Jurkat, Clone E6-1 (cell line): Measurements from ENCODE around the gene EEF2K.

Experiments used
- DNase-seq: peaks from one replicate; pipeline ENCODE4 v3.0.0-alpha.2; 2011; ENCODE audit warnings: low read depth, low spot score
- H3K4me3 ChIP-seq: 2 replicates; pipeline ENCODE4 v1.5.1; 2011; ENCODE audit warnings: mild to moderate bottlenecking, low read length, control low read depth, moderate library complexity

EEF2K gene

DNA sequence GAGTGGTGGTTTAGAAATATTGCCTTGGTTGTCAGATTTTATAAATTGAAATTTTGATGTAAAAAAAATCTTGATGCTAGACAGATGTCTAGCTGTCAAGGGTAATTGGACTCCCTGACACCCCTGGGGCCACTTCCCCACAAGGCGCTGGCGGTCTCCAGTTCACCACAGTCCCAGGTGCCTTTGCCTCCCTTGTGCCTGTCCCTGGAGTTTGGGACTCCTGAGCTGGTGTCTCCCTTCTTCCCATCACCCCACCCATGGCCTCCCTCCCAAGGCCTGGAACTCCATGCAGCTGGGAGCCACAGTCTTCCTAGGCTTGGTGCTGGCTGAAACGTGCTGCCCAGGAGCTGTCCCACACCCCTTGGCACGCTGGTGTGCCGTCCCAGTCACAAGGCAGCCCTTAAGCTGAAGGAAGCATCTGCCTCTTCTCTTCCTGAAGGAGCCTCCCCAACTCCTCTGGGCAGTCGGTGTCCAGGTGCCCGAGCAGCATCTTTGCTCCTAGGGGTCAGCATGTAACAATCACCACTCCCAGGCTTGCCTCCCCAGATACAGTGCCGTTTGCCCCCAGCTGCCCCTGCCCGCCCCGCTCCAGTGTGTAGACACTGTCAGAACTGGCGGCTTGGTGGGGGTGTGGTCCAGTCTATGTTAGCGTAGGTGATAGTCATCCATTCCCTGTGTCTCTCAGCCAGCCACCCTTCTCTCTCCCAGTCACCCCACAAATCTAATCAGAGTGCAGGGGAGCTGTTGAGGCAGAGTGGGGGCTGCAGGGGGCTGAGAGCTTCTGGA, 117.3 kb downstream of the EEF2K start:
- no peak overlapping the region for H3K4me3 ChIP-seq
- no peak for DNase-seq

DNA sequence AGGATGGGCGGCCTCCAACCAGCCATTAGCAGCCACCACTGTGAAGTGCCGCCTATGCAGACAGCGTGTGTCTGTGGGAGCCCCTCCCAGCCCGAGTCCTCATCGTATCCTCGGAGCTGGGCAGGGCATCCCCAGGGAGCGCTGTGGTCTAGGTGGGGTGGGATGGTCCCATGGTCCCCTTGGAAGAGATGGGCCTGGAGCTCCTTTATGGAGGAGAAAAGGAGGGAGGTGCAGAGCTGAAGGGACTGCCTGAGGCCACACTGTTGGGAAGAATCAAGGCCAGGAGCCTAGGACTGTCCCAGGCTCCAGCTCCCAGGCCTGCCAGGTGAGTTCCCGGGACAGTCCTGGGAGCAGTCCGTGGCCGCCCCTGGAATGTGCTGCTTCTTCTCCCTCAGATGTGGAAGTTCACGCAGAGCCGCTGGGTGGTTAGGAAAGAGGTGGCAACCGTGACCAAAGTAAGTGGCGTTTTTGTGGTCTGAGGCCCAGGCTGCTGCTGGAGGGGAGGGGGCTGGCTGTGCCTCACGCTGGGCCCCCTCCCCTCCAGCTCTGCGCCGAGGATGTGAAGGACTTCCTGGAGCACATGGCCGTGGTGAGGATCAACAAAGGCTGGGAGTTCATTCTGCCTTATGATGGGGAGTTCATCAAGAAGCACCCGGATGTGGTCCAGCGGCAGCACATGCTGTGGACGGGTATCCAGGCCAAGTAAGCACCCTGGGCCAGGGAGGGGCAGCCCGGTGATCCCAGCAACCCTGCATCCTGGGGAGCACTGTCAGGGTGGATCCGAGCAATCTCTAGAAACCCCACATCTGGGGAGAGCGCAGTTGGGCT, 118.1 kb downstream of the EEF2K start:
- no peak overlapping the region for H3K4me3 ChIP-seq
- no peak for DNase-seq

DNA sequence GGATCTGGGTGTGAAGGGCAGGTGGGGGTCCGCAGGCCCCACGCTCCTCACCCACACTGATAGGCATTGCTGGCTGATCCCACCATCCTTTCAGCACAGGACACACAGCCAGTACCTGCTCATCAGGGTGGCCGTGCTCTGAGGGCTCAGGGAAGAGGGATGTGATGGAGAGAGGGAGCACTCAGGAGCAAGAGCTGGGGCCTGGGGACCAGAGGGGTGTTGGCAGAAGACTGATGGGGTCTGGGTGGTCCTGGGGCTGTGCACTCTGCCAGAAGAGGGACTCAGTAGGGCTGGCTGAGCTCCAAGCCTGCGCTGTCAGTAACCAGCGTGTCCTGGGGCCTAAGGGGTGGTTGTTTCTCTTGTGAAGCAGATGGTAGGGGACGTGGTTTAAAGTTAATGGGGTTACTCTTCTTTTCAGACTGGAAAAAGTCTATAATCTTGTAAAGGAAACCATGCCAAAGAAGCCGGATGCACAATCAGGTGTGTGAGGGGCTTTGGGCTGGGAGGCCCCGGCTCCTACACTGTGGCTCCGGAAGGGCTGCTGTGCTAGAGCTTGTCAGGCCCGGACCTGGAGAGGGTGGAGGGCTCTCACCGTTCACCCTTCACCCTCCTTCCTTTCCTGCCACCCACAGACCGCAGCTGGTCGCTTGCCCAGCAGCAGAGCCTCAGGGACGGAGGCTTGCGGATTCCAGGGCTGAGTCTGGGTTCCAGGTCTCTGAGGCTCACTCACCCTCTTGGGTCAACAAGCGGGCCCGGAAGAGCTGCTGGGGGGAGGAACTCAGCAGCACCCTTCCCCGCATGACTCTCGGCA, 118.9 kb downstream of the EEF2K start:
- no peak for DNase-seq

DNA sequence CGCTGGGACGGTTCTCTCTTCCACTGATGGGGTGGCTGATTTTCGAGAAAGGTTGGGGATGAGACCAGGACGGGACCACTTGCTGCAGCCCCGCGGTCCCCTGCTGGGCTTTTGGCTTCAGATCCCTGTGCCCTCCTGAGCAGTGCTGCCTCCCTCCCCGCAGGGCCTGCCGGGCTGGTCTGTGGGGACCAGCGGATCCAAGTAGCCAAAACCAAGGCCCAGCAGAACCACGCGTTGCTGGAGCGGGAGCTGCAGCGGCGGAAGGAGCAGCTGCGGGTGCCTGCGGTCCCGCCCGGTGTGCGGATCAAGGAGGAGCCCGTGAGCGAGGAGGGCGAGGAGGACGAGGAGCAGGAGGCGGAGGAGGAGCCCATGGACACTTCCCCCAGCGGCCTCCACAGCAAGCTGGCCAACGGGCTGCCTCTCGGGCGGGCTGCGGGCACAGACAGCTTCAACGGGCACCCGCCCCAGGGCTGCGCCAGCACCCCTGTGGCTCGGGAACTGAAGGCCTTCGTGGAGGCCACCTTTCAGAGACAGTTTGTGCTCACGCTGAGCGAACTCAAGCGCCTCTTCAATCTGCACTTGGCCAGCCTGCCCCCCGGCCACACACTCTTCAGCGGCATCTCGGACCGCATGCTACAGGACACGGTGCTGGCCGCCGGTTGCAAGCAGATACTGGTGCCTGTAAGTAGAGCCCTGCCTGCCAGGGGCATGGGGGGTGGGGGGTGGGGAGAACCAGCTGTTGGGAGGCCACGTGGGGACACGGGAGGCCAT, 119.7 kb downstream of the EEF2K start:
- DNase-seq: no peak
- no peak overlapping the region for H3K4me3 ChIP-seq

More for the DNA sequence above, 118.9 kb downstream of the EEF2K start:
- no peak overlapping the region for H3K4me3 ChIP-seq

DNA sequence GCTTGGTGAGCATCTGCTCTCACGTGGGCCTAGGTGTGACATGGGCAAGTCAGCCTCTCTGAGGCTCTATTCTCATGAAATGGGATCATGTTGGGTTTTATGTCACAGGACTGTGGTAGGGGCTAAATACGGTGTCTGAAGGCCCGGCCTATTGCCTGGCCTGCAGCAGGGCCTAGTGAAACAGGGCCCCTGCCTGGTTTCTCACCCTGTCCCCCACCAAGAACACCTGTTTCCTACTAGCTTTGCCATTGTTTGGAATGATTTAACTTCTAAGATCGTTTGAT, 120.2 kb downstream of the EEF2K start:
- DNase-seq: no peak
- H3K4me3 ChIP-seq: no peak overlapping the region

DNA sequence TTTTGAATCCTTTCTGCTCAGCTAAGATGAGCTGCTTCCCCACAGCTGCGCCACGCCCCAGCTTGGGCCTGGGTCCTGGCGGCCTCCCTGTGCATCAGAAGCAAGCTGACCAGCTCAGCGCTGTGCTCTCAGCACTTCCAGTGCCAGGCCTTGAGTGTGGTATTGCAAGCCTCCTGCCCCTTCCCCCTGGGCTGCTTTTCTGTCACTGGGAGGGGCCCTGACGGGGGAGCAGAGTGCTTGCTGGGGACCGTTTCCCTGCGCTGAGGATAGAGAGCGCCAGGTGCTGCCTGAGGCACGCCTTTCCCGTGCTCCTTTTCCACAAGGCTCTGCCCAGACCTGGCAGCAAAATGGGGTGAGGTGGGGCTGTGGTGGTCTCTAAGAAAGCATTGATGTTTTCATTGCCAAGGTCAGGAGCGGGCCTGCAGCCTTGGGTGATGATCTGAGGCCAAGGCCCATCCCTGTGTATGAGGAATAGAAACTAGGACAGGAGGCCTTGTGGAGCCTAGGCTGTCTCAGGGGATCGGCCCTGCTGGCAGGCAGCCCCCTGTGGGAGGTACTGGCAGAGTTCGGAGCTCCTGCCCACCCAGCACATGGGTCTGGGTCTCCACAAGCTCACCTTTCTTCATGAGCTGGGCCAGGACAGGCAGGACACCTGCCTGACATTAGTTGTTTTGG, 120.8 kb downstream of the EEF2K start:
- no peak for DNase-seq
- H3K4me3 ChIP-seq: no peak overlapping the region

DNA sequence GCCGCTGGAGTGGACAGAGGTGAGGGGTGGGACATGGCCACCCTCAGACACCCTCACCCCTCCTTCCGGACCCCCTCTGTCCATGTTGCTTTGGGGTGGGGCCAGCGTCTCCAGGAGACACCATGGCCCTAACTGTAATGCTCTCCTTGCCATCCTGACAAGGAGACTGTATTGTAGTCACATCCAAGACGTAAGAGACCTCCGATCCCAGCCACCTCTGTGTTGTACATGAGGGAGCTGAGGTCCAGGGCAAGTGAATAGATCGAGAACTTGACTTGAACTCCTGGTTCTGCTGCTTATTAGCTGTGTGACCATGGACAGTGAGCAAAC, 121.3 kb downstream of the EEF2K start:
- DNase-seq: no peak

DNA sequence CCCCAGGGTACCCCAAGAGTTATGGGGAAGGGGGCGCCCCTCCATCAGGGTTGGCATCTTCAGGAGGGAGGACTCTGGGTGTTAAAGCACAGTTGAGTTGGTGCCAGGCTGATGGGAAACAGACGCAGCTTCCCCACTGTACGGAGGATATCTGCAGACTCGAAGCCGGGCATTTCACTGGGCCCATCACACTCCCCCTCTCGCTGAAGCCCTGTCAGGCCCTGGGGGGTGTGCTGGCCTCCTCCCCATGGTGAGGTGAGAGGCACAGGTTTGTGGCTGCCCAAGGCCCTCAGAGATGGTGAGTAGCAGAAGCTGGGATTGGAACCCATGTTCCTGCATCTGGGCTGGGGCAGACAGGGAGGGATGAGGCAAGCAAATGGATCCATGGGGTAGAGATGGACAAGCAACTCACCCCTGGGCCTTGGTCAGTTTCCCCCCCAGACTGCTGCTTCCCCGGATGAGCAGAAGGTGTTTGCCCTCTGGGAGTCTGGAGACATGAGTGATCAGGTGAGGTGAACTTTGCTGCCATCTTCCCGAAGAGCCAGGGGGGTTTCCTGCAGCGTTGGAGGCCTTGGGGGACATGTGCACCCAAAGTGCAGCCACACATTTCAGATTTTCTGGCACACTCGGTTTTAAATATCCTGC, 122.1 kb downstream of the EEF2K start:
- no peak for DNase-seq

More for the DNA sequence above, 121.3 kb downstream of the EEF2K start:
- no peak overlapping the region for H3K4me3 ChIP-seq

DNA sequence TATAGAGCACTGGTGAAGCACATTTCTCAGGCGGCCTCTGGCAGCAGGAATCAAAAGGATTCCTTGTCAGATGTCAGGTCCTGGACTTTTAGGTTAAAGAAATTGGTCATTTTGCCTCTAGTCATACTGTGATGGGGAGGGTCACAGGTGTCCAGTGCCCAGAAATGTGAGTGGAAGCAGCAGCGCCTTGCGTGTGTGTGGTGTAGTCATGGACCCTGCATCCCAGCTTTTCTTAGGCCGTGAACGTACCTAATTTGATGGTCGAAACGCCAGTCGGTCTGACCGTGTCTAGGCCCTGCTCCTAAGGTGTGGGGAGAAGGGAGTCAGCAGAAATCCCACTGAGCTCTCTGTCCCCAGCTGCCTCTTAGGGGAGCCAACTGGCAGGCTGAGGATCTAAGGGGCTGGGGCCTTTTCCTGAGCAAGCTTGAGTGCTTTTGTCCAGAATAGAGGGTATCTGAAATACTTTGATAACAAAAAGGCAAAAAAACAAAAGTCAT, 123.2 kb downstream of the EEF2K start:
- no peak for DNase-seq
- no peak overlapping the region for H3K4me3 ChIP-seq

More for the DNA sequence above, 122.1 kb downstream of the EEF2K start:
- H3K4me3 ChIP-seq: no peak overlapping the region

DNA sequence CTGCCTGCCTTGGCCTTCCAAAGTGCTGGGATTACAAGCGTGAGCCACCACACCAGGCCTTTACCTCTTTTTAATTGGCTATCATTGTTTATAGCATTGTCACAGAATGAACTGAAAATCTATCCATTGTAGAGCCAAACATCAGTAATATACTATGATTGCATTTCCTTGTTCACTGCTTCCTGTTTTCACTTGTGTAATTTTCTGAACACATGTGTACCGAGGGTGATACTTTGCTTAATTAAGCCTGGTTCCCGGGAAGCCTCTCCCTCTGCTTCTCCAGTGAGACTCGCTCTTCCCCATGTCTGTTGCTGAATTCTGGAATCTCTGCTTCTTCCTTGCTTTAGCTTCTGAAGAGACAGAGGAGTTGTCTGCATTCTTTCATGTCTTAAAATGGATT, 124.2 kb downstream of the EEF2K start:
- DNase-seq: no peak

DNA sequence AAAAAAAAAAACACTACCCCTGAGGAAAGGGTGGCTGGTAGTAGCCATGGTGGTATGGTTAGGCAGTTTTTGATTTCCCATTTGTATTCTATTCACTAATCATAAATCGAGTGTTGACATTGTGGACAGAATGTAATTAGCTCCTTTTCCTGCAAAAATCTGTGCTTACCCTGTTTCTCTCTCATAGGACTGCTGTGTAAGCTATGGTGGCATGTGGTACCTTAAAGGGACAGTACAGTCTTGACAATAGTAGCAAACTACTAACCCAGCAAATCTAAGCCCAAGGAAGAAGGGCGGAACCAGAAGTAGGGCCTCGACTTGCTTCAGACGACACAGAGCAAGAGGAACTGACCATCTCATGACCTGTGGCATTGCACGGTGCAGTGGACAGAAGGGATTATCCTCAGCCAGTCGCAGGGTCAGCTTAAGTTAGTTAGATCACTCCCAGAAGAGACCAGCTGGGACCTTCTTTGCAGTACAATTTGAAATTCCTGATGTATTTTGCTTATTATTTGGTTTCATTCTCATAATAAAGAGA, 127.4 kb downstream of the EEF2K start:
- H3K4me3 ChIP-seq: no peak overlapping the region
- DNase-seq: no peak

More for the DNA sequence above, 124.2 kb downstream of the EEF2K start:
- H3K4me3 ChIP-seq: no peak overlapping the region

DNA sequence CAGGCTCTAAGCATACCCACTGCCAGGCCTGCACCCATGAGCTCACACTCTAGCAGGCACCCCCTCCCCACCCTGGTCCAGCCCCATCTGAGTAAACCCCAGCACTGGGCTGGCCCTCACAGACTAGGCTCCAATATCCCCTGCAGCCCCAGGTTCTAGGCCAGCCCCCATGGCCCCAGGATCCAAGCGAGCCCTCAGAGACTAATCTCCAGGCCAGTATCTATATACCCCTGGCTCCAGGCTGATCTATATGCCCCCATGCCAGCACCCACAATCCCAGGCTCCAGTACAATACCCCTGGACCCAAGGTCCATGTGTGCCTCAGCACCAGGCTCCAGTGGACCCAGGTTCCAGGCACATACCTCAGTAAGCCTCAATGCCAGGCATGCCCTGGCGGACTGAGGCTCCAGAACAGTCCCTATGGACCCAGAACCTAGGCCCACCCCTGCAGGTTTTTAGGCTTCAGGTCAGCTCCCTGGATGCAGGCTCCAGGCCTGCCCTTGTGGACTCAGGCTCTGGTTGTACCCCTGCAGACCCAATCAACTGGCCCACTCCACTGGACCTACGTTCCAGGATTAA, 129.7 kb downstream of the EEF2K start:
- no peak for DNase-seq
- no peak overlapping the region for H3K4me3 ChIP-seq

DNA sequence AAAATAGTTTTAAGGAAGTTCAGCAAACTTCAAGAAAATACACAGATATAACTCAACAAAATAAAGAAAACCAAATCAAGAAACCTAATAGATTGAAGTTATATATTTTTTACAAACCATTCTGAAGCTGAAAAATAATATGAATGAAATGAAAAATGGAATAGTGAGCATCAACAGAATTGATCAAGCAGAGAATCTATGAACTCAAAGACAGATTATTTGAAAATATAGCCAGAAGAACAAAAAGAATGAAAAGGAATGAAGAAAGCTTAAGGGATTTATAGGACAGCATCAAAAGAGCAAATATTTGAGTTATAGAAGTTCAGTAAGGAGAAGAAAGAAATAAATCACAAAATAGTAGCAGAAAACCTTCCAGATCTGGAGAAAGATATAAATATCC, 130.5 kb downstream of the EEF2K start:
- no peak for DNase-seq
- H3K4me3 ChIP-seq: no peak overlapping the region

DNA sequence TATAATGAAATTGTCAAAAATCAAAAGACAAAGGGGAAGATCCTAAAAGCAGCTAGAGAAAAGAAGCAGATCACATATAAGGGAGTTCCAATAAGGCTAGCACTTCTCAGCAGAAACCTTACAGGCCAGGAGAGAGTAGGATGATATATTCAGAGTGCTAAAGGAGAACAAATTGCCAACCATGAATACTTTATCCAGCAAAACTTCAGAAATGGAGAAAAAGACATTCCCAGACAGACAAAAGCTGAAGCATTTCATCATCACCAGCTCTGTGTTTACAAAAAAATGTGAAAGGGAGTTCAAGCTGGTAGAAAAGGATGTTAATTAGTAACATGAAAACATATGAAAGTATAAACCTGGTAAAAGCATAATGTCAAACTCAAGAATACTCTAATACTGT, 131.0 kb downstream of the EEF2K start:
- H3K4me3 ChIP-seq: no peak overlapping the region
- no peak for DNase-seq

DNA sequence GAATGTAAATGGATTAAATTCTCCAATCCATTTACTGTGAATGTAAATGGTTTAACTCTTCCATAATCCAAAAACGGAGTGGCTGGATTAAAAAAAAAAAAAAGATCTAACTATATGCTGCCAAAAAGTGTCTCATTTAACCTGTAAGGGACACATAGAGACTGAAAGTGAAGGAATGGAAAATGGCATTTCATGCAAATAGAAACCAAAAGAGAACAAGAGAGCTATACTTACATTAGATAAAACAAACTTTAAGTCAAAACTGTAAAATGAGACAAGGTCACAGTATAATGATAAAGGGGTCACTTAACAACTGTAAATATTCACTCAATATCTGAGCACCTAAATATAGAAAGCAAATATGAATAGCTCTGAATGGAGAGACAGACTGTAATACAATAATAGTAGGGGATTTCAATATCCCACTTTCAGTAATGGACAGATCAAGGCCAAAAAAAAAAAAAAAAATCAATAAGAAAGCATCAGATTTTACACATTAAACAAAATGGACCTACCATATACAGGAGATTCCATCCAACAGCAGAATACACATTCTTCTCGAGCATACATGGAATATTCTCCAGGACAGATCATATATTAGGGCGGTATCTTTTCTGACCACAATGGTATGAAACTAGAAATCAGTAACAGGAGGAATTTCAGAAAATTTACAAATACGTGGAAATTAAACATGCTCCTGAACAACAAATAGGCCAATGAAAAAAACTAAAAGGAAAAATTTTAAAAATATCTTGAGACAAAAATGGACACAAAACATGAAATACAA, 132.0 kb downstream of the EEF2K start:
- no peak overlapping the region for H3K4me3 ChIP-seq

More for the DNA sequence above, 132.0 kb downstream of the EEF2K start:
- no peak for DNase-seq
